Measurements from ENCODE around the gene DAD1.
"Not testable (repeated sequence)": the region's sequence is repeated elsewhere in the genome, so short reads cannot be mapped to it uniquely, and the experiment has no call there.

DAD1 gene

DNA sequence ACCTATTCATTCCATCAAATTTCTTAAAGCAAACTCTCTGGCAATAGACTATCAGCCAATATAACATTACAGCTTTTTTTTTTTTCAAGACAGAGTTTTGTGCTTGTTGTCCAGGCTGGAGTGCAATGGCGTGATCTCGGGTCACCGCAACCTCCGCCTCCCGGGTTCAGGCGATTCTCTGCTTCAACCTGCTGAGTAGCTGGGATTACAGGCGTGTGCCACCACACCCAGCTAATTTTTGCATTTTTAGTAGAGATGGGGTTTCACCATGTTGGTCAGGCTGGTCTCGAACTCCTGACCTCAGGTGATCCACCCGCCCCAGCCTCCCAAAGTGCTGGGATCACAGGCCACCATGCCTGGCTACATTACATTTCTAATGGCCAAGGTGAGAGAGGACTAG is 22.8 kb downstream of the DAD1 start:
- DNase-seq, result not testable (repeated sequence)

DNA sequence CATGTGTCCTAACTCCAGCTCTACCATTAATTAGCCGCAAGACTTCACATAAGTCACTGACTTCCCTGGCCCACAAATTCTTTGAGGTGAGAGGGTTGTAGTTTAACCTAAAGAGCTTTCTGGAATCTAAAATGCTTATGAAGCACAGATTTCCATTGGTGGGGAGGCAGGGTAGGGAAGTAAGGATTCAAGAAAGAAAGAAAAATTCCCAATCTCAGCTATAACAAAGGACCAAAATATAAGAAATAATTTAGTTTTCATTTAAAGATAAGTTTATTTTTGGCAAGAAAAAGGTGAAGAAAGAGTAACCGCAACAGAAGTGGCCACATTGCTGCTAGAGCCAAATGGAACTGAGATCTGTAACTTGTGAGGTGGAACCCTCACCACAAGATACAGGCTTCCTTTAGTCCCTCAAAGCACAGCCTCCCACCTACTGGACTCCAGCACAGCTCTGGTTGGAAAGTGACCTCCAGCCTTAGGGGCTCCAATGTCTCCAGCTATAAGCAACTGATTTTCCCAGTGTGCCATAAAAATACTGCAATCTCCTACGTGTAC is 23.6 kb downstream of the DAD1 start:
- no peak for DNase-seq

DNA sequence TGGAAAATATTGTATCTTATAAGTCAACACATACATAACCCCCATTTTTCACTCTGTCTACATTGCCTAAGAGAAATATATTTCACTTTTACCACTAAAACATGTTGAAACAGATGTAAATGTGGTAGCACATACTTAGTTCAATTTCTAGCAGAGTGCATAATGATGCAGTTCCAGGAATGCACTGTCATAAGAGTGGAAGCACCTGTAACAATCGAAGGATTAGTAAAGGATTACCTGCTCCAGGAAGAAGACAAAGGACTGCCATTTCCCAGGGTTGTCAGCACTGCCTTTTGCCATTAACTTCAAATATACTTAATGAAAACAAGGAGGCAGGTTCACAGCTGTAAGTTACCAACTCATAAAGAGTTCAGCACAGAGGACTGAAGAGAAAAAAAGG is 24.6 kb downstream of the DAD1 start:
- no peak for DNase-seq

DNA sequence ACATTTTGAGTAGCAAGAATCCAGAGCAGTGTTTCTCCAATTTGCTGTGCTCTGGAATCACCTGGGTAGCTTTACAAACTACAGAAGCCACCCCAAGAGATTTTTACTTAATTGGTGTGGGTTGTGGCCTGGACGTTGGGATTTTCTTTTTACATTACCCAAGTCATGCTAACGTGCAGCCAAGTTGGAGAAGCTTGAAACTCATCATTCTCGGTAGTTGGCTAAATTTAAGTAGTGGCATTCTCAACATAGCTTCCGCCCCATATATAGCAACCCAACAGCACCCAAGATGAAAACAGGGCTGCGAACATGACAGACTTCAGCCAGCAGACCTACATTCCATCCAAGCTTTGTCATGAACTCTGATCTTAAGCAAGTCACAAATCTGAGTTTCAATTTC is 25.0 kb downstream of the DAD1 start:
- DNase-seq, result no peak

DNA sequence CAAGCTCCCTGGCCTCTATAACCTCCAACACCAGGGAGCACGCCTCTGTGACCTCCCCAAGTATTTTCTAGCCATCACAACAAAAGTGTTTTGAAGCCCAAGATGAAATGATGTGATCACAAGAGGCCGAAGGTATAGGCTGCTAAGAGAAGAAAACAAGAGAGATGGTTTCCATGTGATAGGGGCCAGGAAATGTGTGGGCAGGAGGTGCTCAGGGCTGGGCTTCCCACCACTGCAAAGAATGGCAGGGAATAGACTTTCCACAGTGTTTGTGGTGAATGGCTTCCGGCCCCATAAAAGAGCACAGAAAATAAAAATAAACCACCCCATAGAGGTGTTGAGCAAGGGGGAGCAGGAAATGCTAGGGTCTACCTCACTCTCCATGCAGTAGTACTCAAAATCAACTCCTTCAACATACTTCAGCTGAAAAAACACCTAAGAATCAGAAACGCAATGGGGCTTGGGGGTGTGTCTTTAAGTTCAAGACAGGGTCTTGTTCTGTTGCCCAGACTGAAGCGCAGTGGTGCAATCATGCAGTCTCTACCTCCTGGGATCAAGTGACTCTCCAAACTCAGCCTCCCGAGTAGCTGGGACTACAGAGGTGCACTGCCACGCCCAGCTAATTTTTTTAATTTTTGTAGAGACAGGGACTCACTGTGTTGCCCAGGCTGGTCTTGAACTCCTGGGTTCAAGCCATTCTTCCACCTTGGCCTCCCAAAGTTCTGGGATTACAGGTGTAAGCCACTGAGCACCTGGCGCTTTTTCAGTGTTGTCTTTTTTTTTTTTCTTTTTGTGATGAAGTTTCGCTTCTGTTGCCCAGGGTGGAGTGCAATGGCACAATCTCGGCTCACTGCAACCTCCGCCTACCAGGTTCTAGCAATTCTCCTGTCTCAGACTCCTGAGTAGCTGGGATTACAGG is 27.1 kb downstream of the DAD1 start:
- DNase-seq, result peak; percentile 56 to 57

DNA sequence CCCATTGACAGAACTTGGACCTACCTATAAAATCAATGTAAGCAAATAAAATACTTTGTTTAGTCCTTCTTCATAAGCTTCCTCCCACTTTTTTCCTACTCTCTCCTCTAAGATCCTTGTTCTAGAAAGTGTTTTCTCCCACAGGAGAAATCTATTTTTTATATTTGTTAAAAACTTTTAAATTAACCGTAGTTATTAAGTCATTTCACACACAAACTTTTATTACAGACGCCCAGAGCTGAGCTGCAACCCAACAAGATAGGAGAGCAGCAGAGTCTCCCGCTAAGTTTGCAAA is 27.7 kb downstream of the DAD1 start:
- DNase-seq, result no peak

DNA sequence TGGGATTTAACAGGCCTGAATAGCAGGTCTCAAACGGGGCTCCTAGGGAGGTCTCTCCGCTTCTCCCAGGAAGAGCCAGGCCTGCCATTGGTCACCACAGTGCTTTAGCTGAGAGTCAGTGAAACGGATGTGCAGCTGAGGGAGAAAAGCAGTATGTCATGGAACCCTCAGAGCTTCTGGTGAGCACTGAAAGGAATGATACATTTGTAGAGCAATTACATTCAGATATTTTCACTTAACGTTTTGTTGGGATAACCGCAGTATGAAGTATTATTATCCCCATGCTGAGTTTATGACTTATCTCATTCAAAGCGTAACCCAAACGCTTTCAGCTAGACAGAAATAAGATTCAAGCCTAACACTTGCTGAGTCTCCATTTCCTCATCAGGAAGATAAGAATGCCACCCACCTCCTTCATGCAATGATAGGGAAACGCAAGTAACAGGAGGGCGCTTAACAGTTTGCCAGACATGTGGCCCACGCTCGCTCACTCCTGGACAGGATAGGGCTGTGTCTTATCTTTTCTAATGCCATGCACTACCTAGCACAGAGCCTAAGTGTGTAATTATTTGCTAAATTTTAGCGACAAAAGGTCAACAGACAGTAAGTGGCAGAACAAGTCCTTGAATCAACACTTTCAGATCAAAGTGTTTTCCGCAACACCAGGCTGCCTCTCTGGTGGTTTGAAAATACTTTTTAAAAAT is 28.2 kb downstream of the DAD1 start:
- DNase-seq, result no peak

DNA sequence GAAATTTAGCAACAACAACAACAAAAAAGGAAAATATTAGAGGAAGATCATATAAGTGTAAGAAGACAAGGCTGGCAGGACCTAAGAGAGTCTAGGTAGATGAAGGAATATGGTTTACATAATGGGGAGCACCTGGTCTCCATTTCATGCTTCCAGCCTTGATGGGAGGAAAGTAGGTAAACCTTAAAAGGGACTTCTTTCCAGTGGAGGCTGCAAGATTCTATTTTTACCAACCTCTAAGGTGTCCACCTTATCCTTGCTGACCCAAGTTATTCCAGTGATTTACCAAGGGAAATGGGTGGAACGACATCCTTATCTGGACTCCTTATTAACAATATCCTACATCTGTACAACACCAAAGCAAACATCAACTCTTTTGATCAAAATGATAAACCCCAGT is 30.0 kb downstream of the DAD1 start:
- no peak for DNase-seq

DNA sequence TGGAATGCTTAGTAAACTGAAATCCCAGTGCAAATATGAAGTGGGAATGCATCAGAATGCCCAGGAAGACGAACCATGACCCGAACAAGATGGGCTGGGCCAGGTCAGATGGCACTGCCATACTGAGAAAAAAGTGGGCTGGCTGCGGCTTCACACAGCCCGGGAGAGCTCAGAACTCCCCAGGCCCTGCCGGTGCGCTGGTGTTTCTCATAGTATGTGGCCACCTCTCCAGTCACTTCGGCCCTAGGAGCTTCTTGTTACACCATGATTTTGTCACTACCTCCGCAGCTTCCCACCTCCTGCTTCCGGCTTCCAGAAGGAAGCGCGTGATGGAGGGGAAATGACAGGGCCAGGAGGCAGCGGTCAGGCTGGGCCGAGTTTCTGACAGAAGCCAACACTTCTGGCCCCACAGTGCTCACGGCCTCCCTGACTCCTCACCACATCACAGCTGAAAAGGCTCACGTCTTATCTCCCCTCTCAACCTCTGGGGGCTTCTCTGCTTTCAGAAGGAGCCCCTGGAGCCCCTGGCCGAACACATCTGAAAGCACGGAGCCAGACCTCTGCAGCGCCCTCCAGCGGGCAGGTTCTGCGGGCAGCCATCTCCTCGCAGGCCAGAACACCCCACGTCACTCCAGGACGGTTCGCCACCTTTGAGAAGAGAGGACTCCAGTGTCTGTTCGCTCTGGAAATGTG is 30.7 kb downstream of the DAD1 start:
- no peak for DNase-seq

DNA sequence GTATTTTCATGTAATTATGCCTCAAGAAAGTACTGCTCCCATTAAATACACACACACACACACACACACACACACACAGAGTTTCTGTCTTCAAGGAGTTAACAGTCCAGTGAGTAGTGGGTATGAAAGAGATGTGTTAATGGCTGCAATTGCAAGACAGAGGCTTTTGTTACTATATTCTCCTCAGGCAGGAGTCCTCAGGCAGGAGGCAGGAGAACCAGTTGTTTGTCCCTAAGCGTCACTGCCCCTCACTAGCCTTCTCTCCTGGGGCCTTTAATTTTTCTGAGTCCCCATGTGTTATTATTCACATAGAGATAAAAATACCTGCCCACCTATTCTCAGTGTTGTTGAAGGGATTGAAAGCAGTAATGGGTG is 31.2 kb downstream of the DAD1 start:
- DNase-seq, result no peak

DNA sequence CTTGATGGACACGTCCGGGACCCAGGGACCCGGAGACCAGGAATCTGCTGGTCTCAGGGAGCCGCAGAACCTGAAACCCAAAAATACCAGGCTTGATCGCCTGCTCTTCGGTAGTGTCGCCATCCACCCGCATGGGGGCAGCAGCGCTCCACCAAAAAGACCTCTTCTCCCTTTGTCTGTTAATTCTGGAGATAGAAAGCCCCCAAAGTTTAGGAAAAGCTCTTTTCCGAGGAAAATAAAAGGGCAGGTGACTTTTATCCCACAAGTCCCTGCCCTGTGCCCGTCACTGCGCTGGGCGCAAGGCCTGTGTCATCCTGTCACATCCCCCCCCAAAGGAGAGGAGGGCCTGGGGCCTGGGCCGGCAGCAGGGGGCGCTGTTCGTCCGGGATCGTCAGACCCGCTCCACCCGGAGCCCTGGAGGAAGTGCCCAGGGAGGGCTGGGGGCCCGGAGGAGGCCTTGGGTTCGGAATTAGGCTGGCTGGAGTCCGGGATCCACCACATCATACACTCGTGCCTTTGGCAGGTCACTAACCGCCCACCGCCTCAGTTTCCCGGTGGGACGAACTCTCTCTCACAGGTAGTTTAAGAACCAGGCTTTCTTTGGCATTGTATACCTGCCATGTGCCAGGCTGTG is 31.9 kb downstream of the DAD1 start:
- peak; percentile 70 to 72 for DNase-seq

DNA sequence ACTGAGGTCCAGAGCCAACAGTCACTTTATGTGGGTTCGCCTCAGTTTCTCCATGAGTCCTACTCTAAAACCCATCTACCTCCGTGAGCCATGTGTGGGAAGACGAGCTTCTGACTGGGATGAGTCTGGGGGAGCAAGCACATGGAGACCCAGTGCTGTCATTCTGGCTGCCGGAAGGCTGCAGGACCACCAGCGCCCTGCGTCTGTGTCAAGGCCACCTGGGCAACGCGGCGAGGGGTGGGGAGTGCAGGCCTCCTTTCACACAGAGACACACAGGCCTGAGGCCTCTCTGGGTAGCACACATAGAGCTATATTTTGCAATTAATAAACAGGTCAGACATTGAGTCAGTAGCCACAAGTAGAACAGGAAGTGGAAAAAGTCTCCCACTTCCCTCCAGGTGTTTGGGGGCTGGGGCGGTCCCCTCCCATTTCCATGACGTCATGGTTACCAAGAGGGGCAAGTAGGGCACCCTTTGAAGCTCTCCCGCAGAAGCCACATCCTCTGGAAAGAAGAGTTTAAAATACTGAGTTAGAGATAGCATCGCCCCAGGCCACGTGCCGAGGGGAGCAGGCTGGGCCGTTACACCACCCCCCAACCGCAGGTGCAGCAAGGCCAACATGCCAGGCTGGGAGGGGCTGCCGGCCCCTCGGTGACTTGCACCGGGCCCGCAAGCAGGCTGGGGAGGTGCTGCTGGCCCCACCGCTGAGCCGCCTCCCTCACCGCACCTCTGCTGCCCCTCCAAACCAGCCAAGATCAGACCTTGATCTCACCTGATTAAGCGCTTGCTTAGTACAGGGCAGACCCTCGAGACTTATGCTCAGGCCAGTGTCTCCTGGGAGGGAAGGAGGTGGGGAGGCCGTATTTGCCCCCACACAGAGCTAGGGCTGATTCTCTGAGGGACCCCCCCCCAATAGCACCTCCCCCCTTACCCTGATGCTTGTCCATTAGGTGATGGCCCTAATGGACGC is 32.7 kb downstream of the DAD1 start:
- peak; percentile 76 to 87 for DNase-seq

DNA sequence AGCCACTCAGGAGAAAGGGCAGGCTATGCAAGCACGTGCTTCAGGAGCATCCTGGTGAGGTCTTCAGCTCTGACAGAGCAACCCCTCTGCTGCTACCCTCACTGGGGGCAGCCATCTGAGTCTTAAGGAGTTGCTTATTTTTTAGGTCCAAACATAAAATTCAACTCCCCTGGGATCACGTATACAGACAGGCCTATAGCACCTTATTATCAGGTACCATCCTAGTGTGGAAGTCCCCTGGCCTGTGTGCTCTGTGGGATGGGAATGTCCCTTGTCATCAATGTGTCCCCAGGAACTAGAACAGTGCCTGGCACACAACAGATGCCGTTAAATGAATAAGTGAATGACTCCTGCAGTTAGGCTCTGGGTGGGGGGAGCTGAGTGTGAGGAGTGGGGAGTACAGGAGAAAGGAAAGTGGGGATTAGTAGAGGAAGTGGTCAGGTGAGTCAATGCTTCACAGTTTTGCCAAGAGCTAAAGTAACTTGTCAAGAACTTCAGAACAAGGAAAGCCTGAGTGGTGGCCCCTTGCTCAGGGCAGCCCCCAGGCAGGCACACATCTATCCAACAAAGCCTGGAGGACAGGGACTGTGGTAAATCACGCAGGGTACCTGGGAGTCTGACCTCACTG is 33.5 kb downstream of the DAD1 start:
- DNase-seq, result no peak

DNA sequence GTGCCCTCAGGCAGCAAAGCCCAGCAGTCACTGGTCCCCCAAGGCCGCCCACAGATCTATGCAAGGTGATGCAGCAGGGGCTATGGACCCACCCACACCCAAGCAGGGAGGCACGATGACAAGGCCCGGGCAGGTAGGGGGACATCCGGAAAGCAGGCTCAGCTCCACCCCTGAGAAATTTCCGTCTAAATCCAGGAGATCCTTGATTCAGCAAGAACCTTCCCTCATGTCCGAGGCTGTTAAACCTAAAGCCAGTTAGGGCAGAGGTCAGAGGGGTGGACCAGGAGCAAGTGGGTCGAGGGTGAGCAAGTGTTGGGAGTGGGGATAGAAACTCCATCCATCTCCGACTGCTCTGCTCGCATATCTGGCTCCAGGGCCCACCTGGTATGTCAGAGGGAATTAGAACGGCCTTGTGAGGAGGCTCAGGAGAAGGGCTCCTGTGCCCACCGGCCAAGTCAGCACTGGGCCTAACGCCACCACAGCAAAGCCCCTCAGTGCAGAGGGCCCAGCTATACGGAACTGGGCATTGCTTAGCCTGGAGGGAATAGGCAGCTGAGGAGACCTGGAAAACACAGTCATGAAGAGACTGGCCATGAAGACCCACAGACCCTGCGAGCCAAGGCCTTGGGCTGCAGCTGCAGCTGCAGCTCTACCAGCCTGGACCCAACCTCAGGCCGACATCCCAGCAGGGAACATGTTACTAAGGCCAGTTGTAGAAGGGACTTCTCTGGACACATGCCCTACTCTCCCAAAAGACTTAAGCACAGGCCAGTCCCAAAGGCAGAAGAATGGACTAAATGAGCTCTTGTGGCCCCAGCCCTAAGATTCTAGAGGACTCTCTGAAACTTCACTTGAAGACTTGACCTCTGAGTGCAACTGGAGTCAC is 34.3 kb downstream of the DAD1 start:
- no peak for DNase-seq

DNA sequence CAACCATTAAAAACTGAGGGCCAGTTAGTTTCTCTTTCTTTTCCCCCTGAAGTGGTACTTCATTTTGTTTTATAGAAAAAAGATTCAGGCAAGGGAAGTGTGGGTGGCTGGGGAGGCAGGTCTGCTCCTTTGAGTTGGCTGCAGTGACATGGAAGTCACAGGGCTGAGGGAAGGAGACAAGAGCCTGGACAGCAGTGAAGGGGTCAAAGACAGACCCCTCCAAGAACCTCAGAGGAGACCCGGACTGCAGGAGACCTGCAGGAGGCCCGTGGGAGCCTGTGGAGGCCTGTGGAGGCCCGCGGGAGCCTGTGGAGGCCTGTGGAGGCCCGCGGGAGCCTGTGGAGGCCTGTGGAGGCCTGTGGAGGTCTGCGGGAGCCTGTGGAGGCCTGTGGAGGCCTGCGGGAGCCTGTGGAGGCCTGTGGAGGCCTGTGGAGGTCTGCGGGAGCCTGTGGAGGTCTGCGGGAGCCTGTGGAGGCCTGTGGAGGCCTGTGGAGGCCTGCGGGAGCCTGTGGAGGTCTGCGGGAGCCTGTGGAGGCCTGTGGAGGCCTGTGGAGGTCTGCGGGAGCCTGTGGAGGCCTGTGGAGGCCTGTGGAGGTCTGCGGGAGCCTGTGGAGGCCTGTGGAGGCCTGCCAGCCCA is 35.0 kb downstream of the DAD1 start:
- not testable (repeated sequence) for DNase-seq

DNA sequence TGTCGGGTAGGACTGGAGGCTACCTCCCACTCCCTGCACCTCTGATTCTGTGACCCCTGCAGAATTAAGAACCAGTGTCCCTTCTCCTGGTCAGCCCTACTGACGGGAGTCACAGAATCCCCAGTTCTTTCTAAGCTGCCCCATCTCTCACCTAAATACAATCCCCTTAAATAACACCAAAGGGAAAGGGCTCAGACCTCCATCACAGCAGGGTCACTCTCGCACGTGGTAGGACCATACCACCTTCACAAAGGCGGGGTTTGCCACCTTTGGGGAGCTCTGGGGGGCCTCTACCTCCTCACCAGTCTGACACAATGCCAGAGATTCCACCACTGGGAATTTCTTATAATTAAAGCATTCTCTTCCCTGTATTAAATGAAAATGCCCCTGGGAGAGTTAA is 35.6 kb downstream of the DAD1 start:
- no peak for DNase-seq

DNA sequence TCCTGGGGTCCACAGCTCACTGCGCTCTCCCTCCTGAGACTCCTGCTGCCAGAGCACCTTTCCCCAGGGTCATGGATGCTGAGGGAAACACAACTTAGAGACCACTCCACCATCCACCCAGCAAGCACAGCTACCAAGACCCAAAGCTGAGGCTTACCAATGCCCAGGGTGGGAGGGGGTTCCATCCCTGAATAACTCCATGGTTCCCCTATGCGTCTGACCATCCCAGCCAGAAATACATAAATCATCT is 36.3 kb downstream of the DAD1 start:
- DNase-seq, result no peak

DNA sequence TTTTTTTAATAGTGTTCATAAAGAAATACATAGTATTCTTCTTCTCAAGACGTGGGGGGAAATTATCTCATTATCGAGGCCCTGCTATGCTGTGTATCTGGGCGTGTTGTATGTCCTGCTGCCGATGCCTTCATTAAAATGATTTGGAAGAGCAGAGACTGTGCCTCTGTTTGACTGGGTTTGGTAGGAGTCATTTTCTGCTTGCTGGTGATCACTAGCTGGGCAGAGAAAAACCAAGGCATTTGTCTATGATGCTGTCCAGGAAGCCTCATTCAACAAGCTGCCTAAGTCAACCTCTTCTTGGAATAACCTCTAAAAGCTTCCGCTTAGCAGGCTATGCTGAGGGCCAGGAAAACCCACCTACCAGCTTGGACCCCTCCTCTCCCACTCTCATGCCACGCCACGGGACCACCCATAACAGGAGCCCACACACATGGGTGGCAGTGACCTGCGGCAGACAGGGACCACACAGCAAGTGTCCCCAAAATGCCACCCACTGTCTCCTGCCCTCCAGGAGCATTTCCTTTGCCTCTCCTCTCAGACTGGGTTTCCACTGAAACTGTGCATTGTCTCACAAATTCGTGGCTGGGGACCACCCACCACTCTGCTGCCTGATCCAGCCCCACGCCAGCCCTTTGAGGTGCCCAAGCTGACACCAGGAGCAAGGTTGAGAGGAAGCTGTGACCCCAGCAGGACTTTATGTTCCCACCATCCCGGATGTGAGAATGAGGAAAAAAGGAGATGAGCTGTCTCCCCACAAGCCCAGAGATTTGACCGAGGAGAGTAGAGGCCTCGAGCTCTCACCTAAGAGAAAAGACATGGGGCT is 36.8 kb downstream of the DAD1 start:
- no peak for DNase-seq

DNA sequence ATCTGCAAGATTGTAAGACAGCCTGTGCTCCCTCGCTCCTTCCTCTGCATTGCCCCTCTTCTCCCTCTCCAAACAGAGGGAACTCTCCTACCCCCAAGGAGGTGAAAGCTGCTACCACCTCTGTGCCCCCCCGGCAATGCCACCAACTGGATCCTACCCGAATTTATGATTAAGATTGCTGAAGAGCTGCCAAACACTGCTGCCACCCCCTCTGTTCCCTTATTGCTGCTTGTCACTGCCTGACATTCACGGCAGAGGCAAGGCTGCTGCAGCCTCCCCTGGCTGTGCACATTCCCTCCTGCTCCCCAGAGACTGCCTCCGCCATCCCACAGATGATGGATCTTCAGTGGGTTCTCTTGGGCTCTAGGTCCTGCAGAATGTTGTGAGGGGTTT is 37.4 kb downstream of the DAD1 start:
- peak in 1 of 2 experiments; percentile 44 for DNase-seq
